Neural cell (in vitro differentiated cells): ENCODE data around the gene IMMP2L. TPM values are rescaled to one million over a fixed set of nuclear protein-coding genes. Genes with fewer than 3 reads are reported as not detected.

Experiments used
- H2AFZ ChIP-seq: fragments of 200-600, 300-800 bp; sonication (generic), shearing (Covaris generic); 2 replicates; pipeline ENCODE4 v1.6.0; 2014; ENCODE audit warnings: low read depth, mild to moderate bottlenecking, antibody characterized with exemption, low read length, moderate library complexity
- H3F3A ChIP-seq: fragments of 200-600 bp; shearing (Covaris generic); 2 replicates; pipeline ENCODE4 v1.6.1; 2016; ENCODE audit warnings: mild to moderate bottlenecking, moderate library complexity, mixed read lengths, antibody characterized with exemption, low read length; ENCODE audit not compliant: insufficient read depth, poor library complexity, severe bottlenecking
- H3K27ac ChIP-seq: fragments of 200-600, 300-800 bp; sonication (generic), shearing (Covaris generic); 2 replicates; pipeline ENCODE4 v1.5.1; 2014; ENCODE audit warnings: mild to moderate bottlenecking, low read length, moderate library complexity
- H3K27me3 ChIP-seq: fragments of 300-800, 200-600 bp; sonication (generic), shearing (Covaris generic); 2 replicates; pipeline ENCODE4 v1.6.0; 2014; ENCODE audit warnings: mild to moderate bottlenecking, low read depth, low read length, moderate library complexity; ENCODE audit not compliant: insufficient read depth
- H3K36me3 ChIP-seq: fragments of 300-800, 200-600 bp; sonication (generic), shearing (Covaris generic); 2 replicates; pipeline ENCODE4 v1.5.1; 2014; ENCODE audit warnings: mild to moderate bottlenecking, antibody characterized with exemption, low read length, moderate library complexity; ENCODE audit not compliant: insufficient read depth
- H3K4me2 ChIP-seq: fragments of 300-800, 200-600 bp; sonication (generic), shearing (Covaris generic); 2 replicates; pipeline ENCODE4 v1.6.0; 2014; ENCODE audit warnings: mild to moderate bottlenecking, low read length
- H3K4me3 ChIP-seq: fragments of 300-800, 200-600 bp; sonication (generic), shearing (Covaris generic); 2 replicates; pipeline ENCODE4 v1.5.1; 2014; ENCODE audit warnings: mild to moderate bottlenecking, low read length, moderate library complexity
- H3K79me2 ChIP-seq: fragments of 200-600 bp; shearing (Covaris generic); replicated peaks from 2 replicates; pipeline ENCODE4 v1.6.0; 2014; ENCODE audit warnings: mild to moderate bottlenecking, low read length, moderate library complexity; ENCODE audit not compliant: insufficient read depth
- H3K9ac ChIP-seq: fragments of 300-800, 200-600 bp; sonication (generic), shearing (Covaris generic); 2 replicates; pipeline ENCODE4 v1.6.1; 2016; ENCODE audit warnings: mild to moderate bottlenecking, low read length, mixed read lengths
- H3K9me2 ChIP-seq: fragments of 200-600 bp; shearing (Covaris generic); 2 replicates; pipeline ENCODE4 v1.6.1; 2016; ENCODE audit warnings: mild to moderate bottlenecking, low read length, mixed read lengths; ENCODE audit not compliant: insufficient read depth
- H3K9me3 ChIP-seq: fragments of 200-600, 300-800 bp; sonication (generic), shearing (Covaris generic); 2 replicates; pipeline ENCODE4 v1.6.1; 2016; ENCODE audit warnings: mild to moderate bottlenecking, mixed run types, low read length, moderate library complexity, mixed read lengths
- H4K20me1 ChIP-seq: fragments of 200-600 bp; shearing (Covaris generic); 2 replicates; pipeline ENCODE4 v1.6.1; 2016; ENCODE audit warnings: mild to moderate bottlenecking, mixed run types; ENCODE audit not compliant: insufficient read depth
- CTCF ChIP-seq: fragments of 450-650 bp; IDR thresholded peaks from 2 replicates; pipeline ENCODE4 v1.5.1; 2014; ENCODE audit warnings: antibody characterized with exemption, mild to moderate bottlenecking, moderate library complexity; ENCODE audit not compliant: poor library complexity, severe bottlenecking
- EP300 ChIP-seq: fragments of 450-650 bp; conservative IDR thresholded peaks from 2 replicates; pipeline ENCODE4 v1.6.1; 2014; ENCODE audit warnings: antibody characterized with exemption, mild to moderate bottlenecking, moderate library complexity; ENCODE audit not compliant: poor library complexity, severe bottlenecking
- EZH2 ChIP-seq: fragments of 200-600, 300-800 bp; shearing (Covaris generic), sonication (generic); IDR thresholded peaks from 2 replicates; pipeline ENCODE4 v1.6.1; 2014; ENCODE audit warnings: antibody characterized with exemption, low read length, borderline replicate concordance, mild to moderate bottlenecking; ENCODE audit not compliant: insufficient read depth, poor library complexity, severe bottlenecking
- MXI1 ChIP-seq: fragments of 450-650 bp; conservative IDR thresholded peaks from 2 replicates; pipeline ENCODE4 v1.6.1; 2014; ENCODE audit warnings: antibody characterized with exemption, mild to moderate bottlenecking; ENCODE audit not compliant: poor library complexity, severe bottlenecking
- POLR2AphosphoS5 ChIP-seq: IDR thresholded peaks from 2 replicates; pipeline ENCODE4 v1.6.1; 2012
- RAD21 ChIP-seq: fragments of 450-650 bp; conservative IDR thresholded peaks from 2 replicates; pipeline ENCODE4 v1.6.1; 2014; ENCODE audit warnings: antibody characterized with exemption, mild to moderate bottlenecking, moderate library complexity
- REST ChIP-seq: IDR thresholded peaks from 2 replicates; pipeline ENCODE4 v1.6.1; 2012; ENCODE audit warnings: borderline replicate concordance
- SMC3 ChIP-seq: fragments of 450-650 bp; conservative IDR thresholded peaks from 2 replicates; pipeline ENCODE4 v1.6.1; 2014; ENCODE audit warnings: antibody characterized with exemption, mild to moderate bottlenecking, moderate library complexity; ENCODE audit not compliant: poor library complexity
- TAF1 ChIP-seq: IDR thresholded peaks from 2 replicates; pipeline ENCODE4 v1.6.1; 2012; ENCODE audit warnings: low read depth
- polyA plus RNA-seq: library from polyadenylated mRNA; depleted of rRNA; stranded (reverse); fragments of >200 nt; gene quantifications from 2 replicates; pipeline ENCODE4 v1.2.3, GENCODE V29; 2014

IMMP2L gene
- polyA plus RNA-seq, 1 donor from 2014 or later = 9.7 TPM

GRCh38 chr7:111527545-111527944, 34.7 kb downstream of the IMMP2L start:
- Histone ChIP-seq H2AFZ (no peak overlapping the region), H3K36me3 (no peaks in the 10 kb centered on the region), H3K4me2 (no peak overlapping the region), H3K27ac (no peak overlapping the region), H3K4me3 (no peak overlapping the region), H3K27me3 (no peaks in the 10 kb centered on the region), H3K9ac (no peak overlapping the region), H3K79me2 (no peaks in the 10 kb centered on the region), H3K9me3 (no peaks in the 10 kb centered on the region), H3F3A (no peaks in the 10 kb centered on the region), H3K9me2 (no peaks in the 10 kb centered on the region), H4K20me1 (no peaks in the 10 kb centered on the region)
- TF ChIP-seq REST = no peak
- TF ChIP-seq SMC3 = no peak
- no peak for TF ChIP-seq CTCF
- TF ChIP-seq EZH2 = no peak
- no peak for TF ChIP-seq RAD21
- TF ChIP-seq POLR2AphosphoS5 = no peak
- TF ChIP-seq EP300 = no peak
- TF ChIP-seq TAF1 = no peak

DNA sequence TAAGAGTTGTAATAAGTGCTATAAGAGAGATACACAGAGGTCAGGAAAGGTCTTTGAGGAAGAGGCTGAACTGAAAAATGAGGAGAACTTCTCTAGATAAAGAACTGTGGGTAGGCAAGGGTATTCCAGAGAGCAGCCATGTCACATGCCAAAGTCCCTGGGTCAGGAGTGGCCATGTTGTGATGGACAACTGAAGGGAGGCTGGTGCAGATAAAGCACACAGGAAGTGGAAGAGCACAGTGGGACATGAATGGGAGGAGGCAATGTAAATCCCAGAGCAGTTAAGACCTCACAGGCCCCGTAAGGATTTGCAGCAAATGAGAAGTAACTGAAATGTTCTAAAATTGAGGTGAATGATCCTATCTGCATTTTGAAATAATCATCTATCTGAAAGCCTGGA, 37.2 kb downstream of the IMMP2L start:
- Histone ChIP-seq H3K27me3 (no peaks in the 10 kb centered on the region), H2AFZ (no peak overlapping the region), H3K4me3 (no peak overlapping the region), H3K9ac (no peak overlapping the region), H3F3A (no peaks in the 10 kb centered on the region), H3K27ac (no peak overlapping the region), H4K20me1 (no peaks in the 10 kb centered on the region), H3K4me2 (no peak overlapping the region), H3K36me3 (no peaks in the 10 kb centered on the region), H3K79me2 (no peaks in the 10 kb centered on the region), H3K9me3 (no peaks in the 10 kb centered on the region), H3K9me2 (no peaks in the 10 kb centered on the region)
- TF ChIP-seq TAF1 = no peak
- TF ChIP-seq EP300 = no peak
- no peak for TF ChIP-seq EZH2
- TF ChIP-seq RAD21 = no peak
- no peak for TF ChIP-seq REST
- no peak for TF ChIP-seq MXI1
- TF ChIP-seq SMC3 = no peak
- TF ChIP-seq POLR2AphosphoS5 = no peak
- TF ChIP-seq CTCF = no peak
